Keratinocyte (primary cell): ENCODE results near the gene IGFBP7. TPM values are rescaled to one million over a fixed set of nuclear protein-coding genes. Genes with fewer than 3 reads are reported as not detected.
A peak's percentile ranks its signal among the peaks of the same experiment; 100 is the strongest.

Experiments used
- DNase-seq: peaks from one replicate; pipeline ENCODE4 v3.0.0-alpha.2; 2011; ENCODE audit warnings: low read depth, missing footprints, low spot score
- FAIRE-seq: peaks from 2 replicates; lab custom pipeline; 2011; peaks lifted over from hg19 to GRCh38; lab: Jason Lieb, UNC
- H2AFZ ChIP-seq: 2 replicates; pipeline ENCODE4 v1.6.0; 2012; ENCODE audit warnings: low read length, control low read depth, inconsistent platforms; ENCODE audit not compliant: control insufficient read depth
- H3K27ac ChIP-seq: 2 replicates; pipeline ENCODE4 v1.5.1; 2011; ENCODE audit warnings: low read length; ENCODE audit not compliant: control insufficient read depth, insufficient read depth
- H3K27me3 ChIP-seq: 3 replicates; pipeline ENCODE4 v1.6.0; 2011; ENCODE audit warnings: low read length; ENCODE audit not compliant: control insufficient read depth, insufficient read depth; ENCODE audit errors: extremely low read depth
- H3K36me3 ChIP-seq, 2 experiments: 2 replicates in 1 of 2; 3 replicates in 1 of 2; pipeline ENCODE4 v1.5.1; 2011; ENCODE audit warnings: low read length in 2 of 2, mild to moderate bottlenecking in 1 of 2; ENCODE audit not compliant: control insufficient read depth in 2 of 2, insufficient read depth in 2 of 2; ENCODE audit errors: extremely low read depth in 1 of 2
- H3K4me1 ChIP-seq: 3 replicates; pipeline ENCODE4 v1.5.1; 2011; ENCODE audit warnings: low read length; ENCODE audit not compliant: control insufficient read depth, insufficient read depth; ENCODE audit errors: extremely low read depth
- H3K4me2 ChIP-seq: 3 replicates; pipeline ENCODE4 v1.6.0; 2011; ENCODE audit warnings: low read depth, low read length; ENCODE audit not compliant: control insufficient read depth, insufficient read depth; ENCODE audit errors: extremely low read depth
- H3K4me3 ChIP-seq, 3 experiments: fragments of 200-600 bp in 1 of 3; sonication (generic) in 1 of 3; 2 replicates in 2 of 3; 3 replicates in 1 of 3; pipeline ENCODE4 v1.5.1; 2011 to 2016; ENCODE audit warnings: low read length in 3 of 3, mild to moderate bottlenecking in 3 of 3, control low read depth in 2 of 3, inconsistent platforms in 1 of 3, low read depth in 1 of 3, mixed read lengths in 1 of 3, mixed run types in 1 of 3, moderate library complexity in 1 of 3; ENCODE audit not compliant: control insufficient read depth in 2 of 3, insufficient read depth in 2 of 3; ENCODE audit errors: extremely low read depth in 1 of 3
- H3K79me2 ChIP-seq: 2 replicates; pipeline ENCODE4 v1.6.0; 2012; ENCODE audit warnings: low read length; ENCODE audit not compliant: control insufficient read depth, insufficient read depth
- H3K9ac ChIP-seq: 3 replicates; pipeline ENCODE4 v1.6.0; 2011; ENCODE audit warnings: low read length; ENCODE audit not compliant: control insufficient read depth, insufficient read depth; ENCODE audit errors: extremely low read depth
- H3K9me1 ChIP-seq: 3 replicates; pipeline ENCODE4 v1.6.0; 2011; ENCODE audit warnings: low read length; ENCODE audit not compliant: control insufficient read depth, insufficient read depth; ENCODE audit errors: extremely low read depth
- H3K9me3 ChIP-seq: 2 replicates; pipeline ENCODE4 v1.5.1; 2012; ENCODE audit warnings: low read depth, low read length; ENCODE audit not compliant: control insufficient read depth
- H4K20me1 ChIP-seq: 3 replicates; pipeline ENCODE4 v1.6.0; 2011; ENCODE audit warnings: low read length; ENCODE audit not compliant: control insufficient read depth, insufficient read depth; ENCODE audit errors: extremely low read depth
- CTCF ChIP-seq, 3 experiments: IDR thresholded peaks in 1 of 3; conservative IDR thresholded peaks in 1 of 3; optimal IDR thresholded peaks in 1 of 3; 2 replicates in 2 of 3; 3 replicates in 1 of 3; pipeline versions ENCODE3 to v1.5.1; 2011; ENCODE audit warnings: low read length in 3 of 3, mild to moderate bottlenecking in 3 of 3, moderate library complexity in 2 of 3, control low read depth in 1 of 3, inconsistent platforms in 1 of 3; ENCODE audit not compliant: insufficient read depth in 2 of 3; ENCODE audit errors: extremely low read depth in 1 of 3
- EZH2 ChIP-seq: IDR thresholded peaks from one replicate; pipeline ENCODE4 v1.6.1; 2012; ENCODE audit warnings: inconsistent platforms, mild to moderate bottlenecking, low read length, moderate library complexity
- dilution Hi-C: fragments of 300-500 bp; cut with MboI; formaldehyde crosslinking; loops from one replicate; pipeline ENCODE4 v1.7.0; 2020; ENCODE audit warnings: low sequenced_read_pairs; ENCODE audit not compliant: extremely low pct_ligation_motif_present
- polyA plus RNA-seq, 5 experiments: library from polyadenylated mRNA; depleted of rRNA in 3 of 5; stranded (reverse) in 3 of 5; stranded (forward) in 1 of 5; unstranded in 1 of 5; fragments of >200 nt; gene quantifications; 1 replicate in 1 of 5; 2 replicates in 3 of 5; 3 replicates in 1 of 5; pipeline versions ENCODE4 v1.2.1 to v1.2.3, GENCODE V29; 2011 to 2012; ENCODE audit warnings: missing spikeins in 2 of 5, low read depth in 1 of 5, low replicate concordance in 1 of 5

IGFBP7 gene
- polyA plus RNA-seq, 1 donor (not counting 4 experiments of a cell fraction or from before 2014, with no cell fraction given) = 413 TPM

- Histone ChIP-seq H4K20me1 (no peaks in the 10 kb centered on the region), H3K4me3 (peak overlapping the region in 2 of 3 experiments; percentile 4 to 27), H3K79me2 (no peaks in the 10 kb centered on the region), H3K27ac (no peak overlapping the region), H3K4me1 (peaks cover 24% of the 10 kb centered on the region), H3K9me1 (no peaks in the 10 kb centered on the region), H3K4me2 (peak overlapping the region; percentile 57), H3K27me3 (no peaks in the 10 kb centered on the region), H3K36me3 (no peaks in the 10 kb centered on the region), H2AFZ (peak overlapping the region; percentile 63), H3K9ac (no peak overlapping the region), H3K9me3 (peaks cover 2% of the 10 kb centered on the region)
- dilution Hi-C loops = no loop called here
- DNase-seq (no peak), FAIRE-seq (peak; percentile 89)
- no peak for TF ChIP-seq EZH2
- no peak for TF ChIP-seq CTCF (optimal IDR thresholded peaks at IDR 0.05 in 1 of 3, IDR thresholded peaks at IDR 0.05 in 1 of 3, conservative IDR thresholded peaks at IDR 0.05 in 1 of 3; ENCODE audit: extremely low read depth in 1 of 3, insufficient read depth in 2 of 3, low read length in 3 of 3)
Observed at GRCh38 chr4:57131849-57132742, 21.9 kb upstream of the IGFBP7 start.

- Histone ChIP-seq H3K27ac (no peak overlapping the region), H3K79me2 (no peaks in the 10 kb centered on the region), H3K4me3 (no peak overlapping the region), H3K9me3 (peaks cover 4% of the 10 kb centered on the region), H3K27me3 (no peaks in the 10 kb centered on the region), H3K9me1 (no peaks in the 10 kb centered on the region), H4K20me1 (no peaks in the 10 kb centered on the region), H2AFZ (no peak overlapping the region), H3K4me1 (peaks cover 11% of the 10 kb centered on the region), H3K9ac (no peak overlapping the region), H3K4me2 (no peak overlapping the region), H3K36me3 (no peaks in the 10 kb centered on the region)
- TF ChIP-seq EZH2 (no peak), CTCF (optimal IDR thresholded peaks at IDR 0.05 in 1 of 3, IDR thresholded peaks at IDR 0.05 in 1 of 3, conservative IDR thresholded peaks at IDR 0.05 in 1 of 3; ENCODE audit: extremely low read depth in 1 of 3, insufficient read depth in 2 of 3, low read length in 3 of 3) (no peak)
- DNase-seq = no peak
- no peak for FAIRE-seq
- dilution Hi-C loops = no loop called here
Observed at GRCh38 chr4:57129477-57129876, 19.3 kb upstream of the IGFBP7 start.
